Activated CD8-positive, alpha-beta memory T cell treated with anti-CD3 and anti-CD28 coated beads, Interleukin-2, amount 10 ng/mL, durations not matched to agents 7 days and 5 days (primary cell): ENCODE data around the gene DCLK1. TPM values are rescaled to one million over a fixed set of nuclear protein-coding genes. Genes with fewer than 3 reads are reported as not detected.

Source experiments
- ATAC-seq: fragments of 150-1000 bp; cut with Tn5 transposase; one replicate; pipeline ENCODE4 v1.10.0; 2021; ENCODE audit warnings: moderate library complexity
- CTCF ChIA-PET: fragments of 350-600 bp; sonication (Branson Sonifier 250); formaldehyde crosslinking; loops from one replicate; lab custom pipeline; 2021; ENCODE audit warnings: antibody characterized with exemption; lab: Charles Lee
- DNase-seq: peaks from one replicate; pipeline ENCODE4 v3.0.0-alpha.2; 2020
- H3K27ac Mint-ChIP-seq: one replicate; pipeline ENCODE4 v1.8.0; 2021; ENCODE audit warnings: mild to moderate bottlenecking, mixed read lengths
- H3K27me3 Mint-ChIP-seq: one replicate; pipeline ENCODE4 v1.8.0; 2021; ENCODE audit warnings: mixed read lengths
- H3K36me3 Mint-ChIP-seq: one replicate; pipeline ENCODE4 v1.8.0; 2021; ENCODE audit warnings: mild to moderate bottlenecking, mixed read lengths
- H3K4me1 Mint-ChIP-seq: one replicate; pipeline ENCODE4 v1.8.0; 2021; ENCODE audit warnings: mixed read lengths
- H3K4me3 Mint-ChIP-seq: one replicate; pipeline ENCODE4 v1.8.0; 2021; ENCODE audit warnings: mild to moderate bottlenecking, moderate library complexity, mixed read lengths
- H3K9me3 Mint-ChIP-seq: one replicate; pipeline ENCODE4 v1.8.0; 2022; ENCODE audit warnings: low read depth, mixed read lengths
- total RNA-seq, 2 experiments: library from RNA; stranded (reverse); gene quantifications; one replicate each; pipeline ENCODE4 v1.2.3, GENCODE V29; 2021

DCLK1 gene
- total RNA-seq, 2 experiments from 2014 or later = not detected

DNA sequence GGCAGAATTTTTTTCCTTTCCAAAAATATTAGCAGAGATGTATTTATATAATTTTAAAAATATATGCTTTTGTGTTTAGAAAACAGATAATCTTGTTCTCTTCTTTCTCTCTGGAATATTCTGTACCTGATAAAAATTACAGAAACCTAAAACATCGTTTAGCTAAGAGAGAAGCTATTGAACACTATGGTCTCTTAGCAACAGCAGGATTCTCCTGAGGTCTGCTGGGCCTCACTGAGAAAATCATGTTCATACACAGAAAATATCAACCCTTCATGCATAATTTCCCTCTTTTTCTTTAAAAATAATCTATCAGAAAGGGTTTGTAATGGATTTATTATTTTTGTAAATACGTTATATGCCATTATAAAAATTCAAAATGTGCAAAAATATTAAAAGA, 242.2 kb downstream of the DCLK1 start:
- ATAC-seq (no peak), DNase-seq (no peak)
- H3K9me3 Mint-ChIP-seq = peaks cover under 1% of the 10 kb centered on the region
- no peak overlapping the region for H3K4me3 Mint-ChIP-seq
- CTCF ChIA-PET = no interaction called here
- H3K36me3 Mint-ChIP-seq = no peaks in the 10 kb centered on the region
- no peaks in the 10 kb centered on the region for H3K27me3 Mint-ChIP-seq
- H3K27ac Mint-ChIP-seq = no peak overlapping the region
- H3K4me1 Mint-ChIP-seq = no peaks in the 10 kb centered on the region

DNA sequence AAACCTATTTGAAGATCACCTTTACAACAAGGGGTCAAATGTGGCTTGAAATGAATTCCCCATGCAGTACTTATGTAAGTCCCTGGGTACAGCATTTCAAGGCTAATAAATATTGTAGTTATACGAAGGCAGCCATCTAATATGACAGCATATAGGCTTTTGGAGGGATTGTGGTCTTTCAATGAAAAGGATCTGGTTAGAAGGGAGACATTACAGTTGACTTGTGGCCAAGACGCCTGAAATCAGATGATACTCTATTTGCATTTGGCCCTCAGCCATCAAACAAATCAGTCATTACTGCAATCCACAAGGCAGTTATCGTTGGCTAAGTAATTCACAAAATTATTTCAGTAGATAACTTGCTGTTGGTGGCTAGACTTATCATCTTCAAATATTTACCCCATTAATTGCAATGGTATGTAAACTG, 242.7 kb downstream of the DCLK1 start:
- H3K9me3 Mint-ChIP-seq = peaks cover 3% of the 10 kb centered on the region
- H3K27me3 Mint-ChIP-seq = no peaks in the 10 kb centered on the region
- H3K36me3 Mint-ChIP-seq = no peaks in the 10 kb centered on the region
- no peaks in the 10 kb centered on the region for H3K4me1 Mint-ChIP-seq
- ATAC-seq (no peak), DNase-seq (no peak)
- no peak overlapping the region for H3K4me3 Mint-ChIP-seq
- CTCF ChIA-PET = no interaction called here
- no peak overlapping the region for H3K27ac Mint-ChIP-seq

DNA sequence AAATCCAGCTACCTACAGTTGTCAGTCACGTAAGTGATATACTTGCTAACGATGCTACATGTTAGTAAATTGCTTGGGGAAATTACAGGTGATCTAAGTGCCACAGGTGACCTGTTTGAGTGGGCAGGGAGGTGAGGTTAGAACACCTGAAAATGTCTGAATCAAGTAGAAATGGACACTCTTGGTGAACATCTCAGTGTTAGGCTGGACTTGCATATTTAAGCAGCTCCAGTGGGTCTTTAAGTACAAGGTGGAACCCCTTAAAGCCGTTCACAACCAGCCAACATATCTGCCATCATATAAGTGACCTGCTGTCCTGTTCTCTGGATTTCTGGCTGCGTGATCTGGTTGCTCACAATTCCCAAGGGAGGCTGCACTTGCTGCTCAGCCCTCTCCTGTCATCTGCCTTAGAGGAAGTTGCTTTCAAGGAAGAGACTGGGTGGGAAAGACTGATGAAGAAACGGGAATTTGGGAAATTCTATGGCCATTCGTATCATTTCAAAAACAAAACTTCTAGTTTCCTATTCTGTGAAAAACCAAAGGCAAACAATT, 244.0 kb downstream of the DCLK1 start:
- no peaks in the 10 kb centered on the region for H3K27me3 Mint-ChIP-seq

DNA sequence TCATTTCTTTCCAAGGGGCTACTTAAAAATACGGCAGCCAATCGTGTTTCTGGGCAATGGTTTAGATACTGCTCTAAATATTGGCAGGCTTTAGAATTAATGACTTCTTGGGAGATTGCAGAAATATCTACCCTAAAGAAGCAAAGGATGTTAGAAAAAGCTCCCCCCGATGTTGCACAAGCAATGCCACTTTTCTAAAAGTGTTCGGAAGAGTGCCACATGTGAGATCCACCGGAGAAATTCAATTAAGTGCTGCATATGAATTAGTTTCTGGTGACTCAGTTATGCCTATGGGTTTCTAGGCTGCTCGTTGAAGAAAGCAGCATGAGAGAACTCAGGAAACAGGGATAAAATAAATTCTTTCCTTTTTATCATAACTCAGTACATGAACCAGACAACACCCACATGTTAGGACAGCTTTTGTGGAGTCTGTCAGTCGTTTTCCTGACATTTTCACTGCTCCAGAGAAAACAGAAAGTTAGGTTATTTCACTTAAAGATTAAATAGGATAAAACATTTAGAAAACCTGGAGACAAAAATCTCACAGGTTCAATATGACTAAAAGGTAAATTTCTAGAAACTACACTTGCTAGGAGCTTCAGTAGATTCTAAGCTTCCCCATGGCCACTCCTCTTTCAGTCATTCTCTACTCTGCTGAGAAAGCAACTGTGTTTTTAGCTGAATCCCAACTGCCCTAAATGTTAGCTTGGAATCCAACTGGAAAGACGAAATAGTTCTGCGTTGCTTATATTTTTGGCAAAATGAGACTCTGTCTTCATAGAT, 244.7 kb downstream of the DCLK1 start:
- Mint-ChIP-seq H3K4me1 (no peaks in the 10 kb centered on the region), H3K4me3 (no peak overlapping the region), H3K9me3 (peaks cover 3% of the 10 kb centered on the region), H3K36me3 (no peaks in the 10 kb centered on the region), H3K27me3 (no peaks in the 10 kb centered on the region), H3K27ac (no peak overlapping the region)
- CTCF ChIA-PET = no interaction called here
- ATAC-seq (no peak), DNase-seq (no peak)

More for the DNA sequence above, 244.0 kb downstream of the DCLK1 start:
- DNase-seq (no peak), ATAC-seq (no peak)
- peaks cover 3% of the 10 kb centered on the region for H3K9me3 Mint-ChIP-seq
- H3K4me1 Mint-ChIP-seq = no peaks in the 10 kb centered on the region
- H3K36me3 Mint-ChIP-seq = no peaks in the 10 kb centered on the region
- no peak overlapping the region for H3K4me3 Mint-ChIP-seq
- H3K27ac Mint-ChIP-seq = no peak overlapping the region
- CTCF ChIA-PET = no interaction called here

DNA sequence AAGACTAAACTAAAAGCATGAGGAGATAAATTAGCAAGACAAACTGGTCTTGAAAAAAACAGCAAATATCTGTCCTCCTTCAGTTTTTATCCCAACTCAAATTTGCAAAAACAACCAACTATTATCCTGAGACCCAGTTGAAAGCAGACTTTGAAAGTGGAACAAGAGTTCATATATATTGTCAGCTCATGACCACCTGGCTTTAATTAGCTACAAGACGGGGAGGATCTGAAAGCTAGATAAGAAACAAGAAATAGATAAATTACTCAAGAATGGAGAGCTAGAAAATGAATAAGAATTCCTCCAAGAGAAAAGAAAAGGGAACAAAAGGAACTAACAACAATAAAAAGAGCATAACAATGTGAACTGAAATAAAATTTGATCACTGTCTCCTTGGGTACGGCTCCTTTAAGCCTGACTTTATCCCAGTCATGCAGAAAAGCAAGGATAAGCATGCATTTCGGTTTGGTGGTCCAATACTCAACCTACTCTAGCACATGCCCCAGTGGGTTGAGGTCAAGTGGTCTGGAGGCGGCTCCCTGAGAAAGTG, 246.9 kb downstream of the DCLK1 start:
- ATAC-seq (no peak), DNase-seq (no peak)
- H3K4me1 Mint-ChIP-seq = no peaks in the 10 kb centered on the region
- H3K27me3 Mint-ChIP-seq = no peaks in the 10 kb centered on the region
- H3K27ac Mint-ChIP-seq = no peak overlapping the region
- H3K4me3 Mint-ChIP-seq = no peak overlapping the region
- H3K9me3 Mint-ChIP-seq = peaks cover 5% of the 10 kb centered on the region
- CTCF ChIA-PET = no interaction called here
- no peaks in the 10 kb centered on the region for H3K36me3 Mint-ChIP-seq

DNA sequence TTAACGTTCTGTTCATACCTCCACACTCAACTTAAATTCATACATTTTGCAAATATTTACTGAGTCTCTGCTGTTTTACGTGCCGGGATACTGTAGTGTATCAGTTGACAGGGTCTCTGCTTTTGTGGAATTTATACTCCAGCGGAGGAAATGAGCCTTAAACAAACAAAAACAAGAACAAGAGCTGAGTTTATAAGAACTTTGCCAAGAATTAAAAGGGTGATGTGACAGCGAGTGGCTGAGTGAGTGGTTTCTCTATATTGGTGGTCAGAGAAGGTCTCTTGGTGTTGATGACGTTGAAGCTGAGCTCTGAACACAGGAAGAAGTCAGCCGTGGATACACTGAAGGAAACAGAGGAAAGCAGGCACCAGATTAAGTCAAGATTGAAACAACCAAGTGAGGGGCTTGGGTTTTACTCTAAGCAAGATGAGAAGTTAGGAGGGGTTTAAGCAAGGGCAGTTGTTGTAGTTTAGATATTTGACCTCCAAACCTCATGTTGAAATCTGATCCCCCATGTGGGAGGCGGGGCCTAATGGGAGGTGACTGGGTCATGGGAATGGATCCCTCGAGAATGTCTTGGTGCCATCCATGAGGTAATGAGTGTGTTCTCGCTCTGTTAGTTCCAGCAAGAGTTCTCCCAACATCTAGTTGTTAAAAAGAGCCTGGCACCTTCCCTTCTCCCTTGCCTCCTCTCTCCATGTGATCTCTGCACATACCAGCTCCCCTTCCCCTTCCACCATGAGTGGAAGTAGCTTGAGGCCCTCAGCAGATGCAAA, 248.3 kb downstream of the DCLK1 start:
- Mint-ChIP-seq H3K9me3 (peaks cover 5% of the 10 kb centered on the region), H3K4me1 (no peaks in the 10 kb centered on the region), H3K27me3 (no peaks in the 10 kb centered on the region), H3K36me3 (no peaks in the 10 kb centered on the region), H3K27ac (no peak overlapping the region), H3K4me3 (no peak overlapping the region)
- CTCF ChIA-PET = no interaction called here
- no peak for ATAC-seq
- no peak for DNase-seq

DNA sequence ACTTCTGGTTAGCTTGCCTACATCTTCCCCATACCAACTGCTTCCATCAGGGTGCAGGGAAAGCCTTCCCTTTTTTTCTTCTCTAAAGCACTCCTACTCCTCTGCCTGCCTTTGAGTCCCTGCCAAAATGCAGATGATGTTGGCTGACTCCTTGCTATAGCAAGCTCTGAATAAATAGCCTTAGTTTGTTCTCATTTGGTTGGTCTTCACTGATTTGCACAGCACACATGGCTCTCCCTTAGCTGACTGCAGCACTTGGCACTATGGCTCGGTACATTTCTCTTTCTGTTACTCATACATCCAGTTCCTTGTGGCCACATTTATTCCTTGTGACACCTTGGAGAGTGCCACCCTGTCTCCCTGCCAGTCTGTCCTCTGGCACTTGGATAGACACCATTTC, 249.8 kb downstream of the DCLK1 start:
- DNase-seq (no peak), ATAC-seq (no peak)
- H3K27me3 Mint-ChIP-seq = no peaks in the 10 kb centered on the region
- H3K9me3 Mint-ChIP-seq = peaks cover 5% of the 10 kb centered on the region
- CTCF ChIA-PET = no interaction called here
- no peak overlapping the region for H3K27ac Mint-ChIP-seq
- H3K4me1 Mint-ChIP-seq = no peaks in the 10 kb centered on the region
- no peak overlapping the region for H3K4me3 Mint-ChIP-seq
- no peaks in the 10 kb centered on the region for H3K36me3 Mint-ChIP-seq

DNA sequence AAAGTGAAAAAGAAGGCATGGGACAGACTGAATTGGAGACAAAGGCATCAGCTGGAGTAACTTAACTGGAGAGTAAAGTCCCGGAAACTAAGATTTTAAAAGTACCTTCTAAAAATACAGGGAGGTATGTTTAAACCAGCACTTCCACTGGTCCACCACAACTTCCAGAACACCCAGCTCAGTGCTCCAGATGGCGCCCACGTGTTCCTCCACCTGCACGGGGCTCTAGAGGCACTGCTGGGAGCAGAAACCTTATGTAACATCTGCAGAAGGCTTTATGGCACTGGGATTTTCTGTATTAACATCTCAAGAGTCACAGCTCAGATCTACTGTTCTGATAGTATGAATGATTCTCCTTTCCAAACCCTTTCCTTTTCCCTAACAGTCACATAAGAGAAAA, 252.1 kb downstream of the DCLK1 start:
- CTCF ChIA-PET = no interaction called here
- Mint-ChIP-seq H3K27ac (no peak overlapping the region), H3K4me3 (no peak overlapping the region), H3K9me3 (peaks cover 7% of the 10 kb centered on the region), H3K27me3 (no peaks in the 10 kb centered on the region), H3K4me1 (no peaks in the 10 kb centered on the region), H3K36me3 (no peaks in the 10 kb centered on the region)
- DNase-seq (no peak), ATAC-seq (no peak)

DNA sequence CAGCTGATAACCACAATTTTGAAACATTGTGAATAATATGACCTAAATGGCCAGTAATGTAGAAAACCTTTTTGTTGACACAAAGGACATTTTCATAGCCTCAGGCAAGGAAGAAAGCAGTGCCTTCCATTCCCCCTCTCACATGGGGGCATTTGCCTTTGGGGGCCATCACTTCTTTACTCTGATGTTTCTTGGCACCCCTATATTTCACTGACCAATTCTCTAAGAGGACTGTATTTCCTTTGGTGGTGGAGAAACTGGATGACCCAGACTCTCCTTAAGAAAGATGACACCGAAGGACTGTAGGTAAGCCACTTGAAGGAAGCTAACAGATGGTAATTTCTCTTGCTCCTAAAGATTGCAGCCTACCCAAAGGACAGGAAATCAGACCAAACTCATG, 254.6 kb downstream of the DCLK1 start:
- H3K9me3 Mint-ChIP-seq = peaks cover 5% of the 10 kb centered on the region
- no peaks in the 10 kb centered on the region for H3K27me3 Mint-ChIP-seq
- no peak overlapping the region for H3K4me3 Mint-ChIP-seq
- CTCF ChIA-PET = no interaction called here
- H3K36me3 Mint-ChIP-seq = no peaks in the 10 kb centered on the region
- no peak for DNase-seq
- H3K27ac Mint-ChIP-seq = no peak overlapping the region
- no peak for ATAC-seq
- H3K4me1 Mint-ChIP-seq = no peaks in the 10 kb centered on the region

DNA sequence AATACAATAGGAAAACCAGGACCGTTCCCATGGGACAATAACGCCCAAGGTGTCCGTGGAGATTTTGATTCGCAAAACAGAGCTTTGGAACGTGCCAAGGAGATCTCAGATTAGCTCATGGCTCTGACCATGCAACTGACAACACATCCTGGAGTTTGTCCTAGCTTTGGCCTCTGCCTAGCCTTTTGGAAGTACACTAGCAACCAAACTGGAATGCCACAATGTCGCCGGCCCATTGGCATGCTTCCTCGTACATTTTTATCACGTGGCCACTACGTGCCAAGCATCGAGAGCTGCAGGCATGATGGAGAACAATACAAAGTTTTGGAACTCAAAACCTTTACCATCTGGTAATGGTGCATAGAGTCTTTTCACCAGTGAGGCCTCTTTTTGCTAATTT, 256.5 kb downstream of the DCLK1 start:
- Mint-ChIP-seq H3K4me1 (no peaks in the 10 kb centered on the region), H3K36me3 (no peaks in the 10 kb centered on the region), H3K27ac (no peak overlapping the region), H3K4me3 (no peak overlapping the region), H3K27me3 (no peaks in the 10 kb centered on the region), H3K9me3 (peaks cover 4% of the 10 kb centered on the region)
- CTCF ChIA-PET = no interaction called here
- DNase-seq = no peak
- ATAC-seq = no peak

DNA sequence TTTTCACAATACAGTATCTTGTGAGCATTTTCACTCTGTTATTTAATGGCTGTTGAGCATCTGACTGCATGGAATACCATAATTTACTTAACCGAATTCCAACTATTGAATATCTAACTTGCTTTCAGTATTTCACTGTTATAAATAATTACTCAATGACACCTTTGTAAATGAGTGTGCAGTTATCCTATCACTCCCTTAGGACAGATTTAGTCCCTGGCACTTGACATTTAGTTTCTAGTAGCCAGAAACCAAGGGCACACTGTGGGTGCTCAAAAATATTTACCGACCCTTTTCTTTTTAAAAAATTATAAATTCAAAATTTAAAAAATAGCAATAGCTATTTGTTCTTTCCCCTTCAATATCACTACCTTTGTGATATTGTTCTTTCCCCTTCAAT, 258.8 kb downstream of the DCLK1 start:
- DNase-seq (no peak), ATAC-seq (no peak)
- Mint-ChIP-seq H3K9me3 (peaks cover 4% of the 10 kb centered on the region), H3K27ac (no peak overlapping the region), H3K4me3 (no peak overlapping the region), H3K27me3 (no peaks in the 10 kb centered on the region), H3K36me3 (no peaks in the 10 kb centered on the region), H3K4me1 (no peaks in the 10 kb centered on the region)
- CTCF ChIA-PET = no interaction called here

DNA sequence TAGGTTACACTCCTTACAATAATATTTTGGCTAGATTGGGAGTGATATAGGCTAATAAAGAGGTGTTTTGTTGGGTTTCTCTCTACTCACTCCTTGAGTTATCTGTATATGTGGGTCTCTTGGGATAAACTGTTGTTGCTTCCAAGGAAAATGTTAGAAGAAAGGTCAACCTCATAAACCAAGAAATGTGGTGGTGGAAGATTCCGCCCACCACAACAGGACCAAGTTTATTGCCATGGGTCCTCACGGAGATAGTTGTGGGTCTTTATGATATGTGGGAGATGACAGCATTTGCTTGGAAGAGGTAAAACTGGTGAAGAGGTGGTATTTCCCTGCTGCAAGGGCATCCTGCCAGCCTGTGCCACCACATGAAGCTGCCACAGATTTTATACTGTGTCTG, 259.6 kb downstream of the DCLK1 start:
- Mint-ChIP-seq H3K4me3 (no peak overlapping the region), H3K36me3 (no peaks in the 10 kb centered on the region), H3K9me3 (peaks cover 4% of the 10 kb centered on the region), H3K27me3 (no peaks in the 10 kb centered on the region), H3K4me1 (no peaks in the 10 kb centered on the region), H3K27ac (no peak overlapping the region)
- CTCF ChIA-PET = no interaction called here
- DNase-seq (no peak), ATAC-seq (no peak)

DNA sequence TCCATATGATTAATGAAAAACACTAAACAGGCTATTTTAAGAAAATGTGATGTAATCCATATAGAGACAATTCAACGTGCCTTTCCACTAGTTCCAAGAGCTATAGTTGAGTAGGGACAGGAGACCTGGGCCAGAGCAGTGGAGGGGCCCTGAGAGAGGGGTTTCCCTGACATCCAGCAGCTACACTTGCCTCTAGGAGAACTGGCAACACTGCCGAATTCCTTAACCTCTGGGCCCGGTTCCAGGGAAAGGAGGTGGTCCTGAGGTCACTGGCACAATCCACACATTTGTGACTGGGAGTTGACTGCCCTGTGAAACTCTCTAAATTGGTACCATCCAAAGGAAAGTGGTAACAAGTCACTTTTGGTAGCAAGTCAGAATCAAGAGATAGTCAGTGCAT, 264.4 kb downstream of the DCLK1 start:
- ATAC-seq (no peak), DNase-seq (no peak)
- peaks cover 9% of the 10 kb centered on the region for H3K9me3 Mint-ChIP-seq
- H3K27ac Mint-ChIP-seq = no peak overlapping the region
- CTCF ChIA-PET = no interaction called here
- H3K4me1 Mint-ChIP-seq = no peaks in the 10 kb centered on the region
- no peaks in the 10 kb centered on the region for H3K36me3 Mint-ChIP-seq
- no peak overlapping the region for H3K4me3 Mint-ChIP-seq
- H3K27me3 Mint-ChIP-seq = no peaks in the 10 kb centered on the region
